DND-41 (cell line): ENCODE data around the gene TMEM184A.
"Not testable (repeated sequence)": the region's sequence is repeated elsewhere in the genome, so short reads cannot be mapped to it uniquely, and the experiment has no call there.

Experiments used
- ATAC-seq: fragments of 200-7000 bp; cut with Tn5 transposase; 3 replicates; pipeline ENCODE4 v1.9.1; 2021; ENCODE audit warnings: low read depth; ENCODE audit not compliant: insufficient read depth
- DNase-seq: peaks from one replicate; pipeline ENCODE4 v3.0.0-alpha.2; 2020
- H2AFZ ChIP-seq: 2 replicates; pipeline ENCODE4 v1.6.0; 2012; ENCODE audit warnings: low read depth, low read length
- H3K27ac ChIP-seq: 2 replicates; pipeline ENCODE4 v1.5.1; 2012; ENCODE audit warnings: low read length, inconsistent platforms
- H3K27me3 ChIP-seq: fragments of 200-600 bp; sonication (generic); 2 replicates; pipeline ENCODE4 v1.6.0; 2012; ENCODE audit warnings: low read length, mild to moderate bottlenecking, inconsistent platforms; ENCODE audit not compliant: insufficient read depth, poor library complexity
- H3K36me3 ChIP-seq: 2 replicates; pipeline ENCODE4 v1.5.1; 2012; ENCODE audit warnings: low read length, inconsistent platforms; ENCODE audit not compliant: insufficient read depth
- H3K4me1 ChIP-seq: 2 replicates; pipeline ENCODE4 v1.5.1; 2012; ENCODE audit warnings: mild to moderate bottlenecking, low read length; ENCODE audit not compliant: insufficient read depth
- H3K4me2 ChIP-seq: 2 replicates; pipeline ENCODE4 v1.6.0; 2012; ENCODE audit warnings: mild to moderate bottlenecking, moderate library complexity, low read length, inconsistent platforms; ENCODE audit not compliant: insufficient read depth
- H3K4me3 ChIP-seq, 2 experiments: fragments of 200-600 bp in 1 of 2; shearing (Covaris generic) in 1 of 2; 2 replicates each; pipeline ENCODE4 v1.5.1; 2012 to 2016; ENCODE audit warnings: inconsistent platforms in 2 of 2, low read length in 2 of 2, mild to moderate bottlenecking in 2 of 2, low read depth in 1 of 2, moderate library complexity in 1 of 2
- H3K79me2 ChIP-seq: 2 replicates; pipeline ENCODE4 v1.6.0; 2012; ENCODE audit warnings: low read length, inconsistent platforms; ENCODE audit not compliant: insufficient read depth
- H3K9ac ChIP-seq: 2 replicates; pipeline ENCODE4 v1.6.0; 2012; ENCODE audit warnings: low read depth, mild to moderate bottlenecking, inconsistent platforms, low read length, moderate library complexity
- H3K9me3 ChIP-seq: 2 replicates; pipeline ENCODE4 v1.5.1; 2012; ENCODE audit warnings: low read length, moderate library complexity, mild to moderate bottlenecking, inconsistent platforms; ENCODE audit not compliant: insufficient read depth, severe bottlenecking
- H4K20me1 ChIP-seq: 2 replicates; pipeline ENCODE4 v1.6.0; 2012; ENCODE audit warnings: low read length; ENCODE audit not compliant: insufficient read depth
- CTCF ChIP-seq: IDR thresholded peaks from 2 replicates; pipeline ENCODE4 v1.5.1; 2012; ENCODE audit warnings: borderline replicate concordance, low read length, moderate library complexity, mild to moderate bottlenecking; ENCODE audit not compliant: poor library complexity, severe bottlenecking; ENCODE audit errors: extremely low read depth
- EZH2 ChIP-seq: IDR thresholded peaks from 3 replicates; pipeline ENCODE4 v1.6.1; 2012; ENCODE audit warnings: borderline replicate concordance, low read depth, mild to moderate bottlenecking, moderate library complexity, low read length, inconsistent platforms; ENCODE audit not compliant: severe bottlenecking

TMEM184A gene

GRCh38 chr7:1520539-1521234 lies 35.3 kb downstream of the TMEM184A start:
- DNase-seq (no peak), ATAC-seq (no peak)
- Histone ChIP-seq H3K9me3 (no peaks in the 10 kb centered on the region), H2AFZ (no peak overlapping the region), H3K4me2 (no peak overlapping the region), H3K36me3 (no peaks in the 10 kb centered on the region), H3K4me3 (no peak overlapping the region), H3K9ac (no peak overlapping the region), H3K27me3 (no peaks in the 10 kb centered on the region), H3K4me1 (no peaks in the 10 kb centered on the region), H4K20me1 (no peaks in the 10 kb centered on the region), H3K27ac (no peak overlapping the region), H3K79me2 (no peaks in the 10 kb centered on the region)
- no peak for TF ChIP-seq CTCF
- no peak for TF ChIP-seq EZH2

GRCh38 chr7:1519322-1519922 lies 36.6 kb downstream of the TMEM184A start:
- H3K36me3 ChIP-seq, H3K27me3 ChIP-seq, DNase-seq, H3K4me1 ChIP-seq, ATAC-seq, H2AFZ ChIP-seq, H4K20me1 ChIP-seq, H3K27ac ChIP-seq, H3K4me3 ChIP-seq, H3K9ac ChIP-seq, H3K79me2 ChIP-seq, H3K4me2 ChIP-seq, H3K9me3 ChIP-seq: not testable (repeated sequence)

GRCh38 chr7:1516586-1517251 lies 39.3 kb downstream of the TMEM184A start:
- no peaks in the 10 kb centered on the region for H3K9me3 ChIP-seq
- peaks cover 19% of the 10 kb centered on the region for H3K4me1 ChIP-seq
- H2AFZ ChIP-seq: no peak overlapping the region
- no peaks in the 10 kb centered on the region for H3K79me2 ChIP-seq
- ATAC-seq (no peak), DNase-seq (no peak)
- H3K4me2 ChIP-seq: no peak overlapping the region
- no peak overlapping the region for H3K9ac ChIP-seq
- no peak overlapping the region for H3K27ac ChIP-seq
- no peaks in the 10 kb centered on the region for H3K36me3 ChIP-seq
- TF ChIP-seq EZH2: no peak
- no peak for TF ChIP-seq CTCF
- no peak overlapping the region for H3K4me3 ChIP-seq
- H4K20me1 ChIP-seq: no peaks in the 10 kb centered on the region
- H3K27me3 ChIP-seq: no peaks in the 10 kb centered on the region

GRCh38 chr7:1515509-1515967 lies 40.5 kb downstream of the TMEM184A start:
- H3K4me2 ChIP-seq, H4K20me1 ChIP-seq, H3K36me3 ChIP-seq, H3K4me3 ChIP-seq, H3K79me2 ChIP-seq, H3K9me3 ChIP-seq, H3K27ac ChIP-seq, H3K27me3 ChIP-seq, DNase-seq, H3K9ac ChIP-seq, ATAC-seq, H2AFZ ChIP-seq: not testable (repeated sequence)
- H3K4me1 ChIP-seq: peaks cover 31% of the 10 kb centered on the region
